HG02973 (cell line): Measurements from ENCODE around the gene HERC6.
"Not testable (repeated sequence)": the region's sequence is repeated elsewhere in the genome, so short reads cannot be mapped to it uniquely, and the experiment has no call there.

Source experiments
- ATAC-seq: cut with Tn5 transposase; IDR thresholded peaks from one replicate; pipeline ENCODE4 v1.9.1; 2021; ENCODE audit warnings: moderate library complexity; ENCODE audit not compliant: unreplicated experiment

The HERC6 gene

GRCh38 chr4:88382621-88383020 lies 4.0 kb downstream of the HERC6 start:
- ATAC-seq: peak; percentile 41

GRCh38 chr4:88390128-88390527 lies 11.5 kb downstream of the HERC6 start:
- no peak for ATAC-seq

- ATAC-seq: no peak
These were observed 13.1 kb downstream of the HERC6 start for GRCh38 chr4:88391703-88392102.

GRCh38 chr4:88396681-88397080 lies 18.0 kb downstream of the HERC6 start:
- no peak for ATAC-seq

DNA sequence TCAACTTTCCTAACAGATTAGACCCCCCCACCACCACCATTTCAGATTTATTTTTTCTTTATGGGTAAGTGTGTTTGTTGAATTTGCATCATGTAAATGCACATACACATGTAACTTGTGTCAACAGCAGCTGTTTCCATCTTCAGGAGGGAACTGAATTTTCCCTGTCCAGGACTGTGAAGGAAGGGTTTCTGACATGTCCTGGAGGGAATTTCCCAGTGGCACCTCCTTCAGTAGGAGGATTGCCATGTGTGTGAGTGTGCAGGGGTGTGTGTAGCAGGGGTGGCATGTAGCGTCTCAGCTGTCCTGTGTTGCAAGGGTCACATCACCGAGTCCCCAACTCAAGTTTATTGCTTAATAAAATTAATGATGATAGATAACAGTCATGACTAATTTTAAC lies 19.7 kb downstream of the HERC6 start:
- ATAC-seq: no peak

DNA sequence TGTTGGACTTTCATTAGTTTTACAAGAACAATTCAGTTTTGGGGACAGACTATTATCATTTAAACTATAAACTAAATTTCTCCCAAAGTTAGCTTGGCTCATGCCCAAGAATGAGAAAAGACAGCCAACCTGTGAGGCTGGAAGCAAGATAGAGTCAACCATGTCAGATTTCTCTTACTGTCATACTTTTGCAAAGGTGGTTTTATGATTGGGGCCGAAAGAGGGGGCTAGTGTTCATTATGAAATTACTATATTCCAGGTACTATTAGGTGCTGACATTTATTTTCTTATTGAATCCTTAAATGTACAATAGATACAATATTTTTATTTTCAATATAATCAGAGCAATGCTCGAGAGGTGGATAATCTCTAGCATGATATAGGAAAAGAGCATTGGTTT lies 30.6 kb downstream of the HERC6 start:
- ATAC-seq: no peak

- ATAC-seq: no peak
These were observed 31.1 kb downstream of the HERC6 start for GRCh38 chr4:88409789-88410188.

DNA sequence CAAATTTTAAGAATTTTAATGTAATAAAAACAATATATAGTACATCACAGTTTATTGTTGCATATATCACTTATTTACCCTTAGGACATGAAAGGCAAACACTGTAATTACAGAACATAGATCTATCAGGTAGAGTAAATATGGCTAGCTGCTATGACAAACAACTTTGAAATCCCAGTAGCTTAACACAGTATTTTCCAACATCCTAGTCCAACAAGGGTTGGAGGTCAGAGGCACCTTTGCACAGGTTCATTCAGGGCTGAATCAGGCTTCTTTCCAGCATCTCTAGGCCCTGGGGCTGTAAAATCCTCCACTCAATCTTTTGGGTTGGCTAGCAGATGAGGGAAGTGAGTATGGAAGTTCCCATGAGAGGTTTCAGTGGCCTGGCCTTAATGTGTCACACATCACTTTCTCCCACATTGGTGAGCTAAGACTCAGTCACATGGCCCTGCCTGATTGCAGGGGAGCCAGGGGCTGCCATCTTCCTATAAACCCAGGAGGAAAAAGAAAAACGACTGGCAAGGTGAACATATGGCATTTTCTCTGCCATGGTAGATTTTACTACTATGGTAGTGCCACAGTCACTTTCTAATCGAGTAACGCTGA lies 32.9 kb downstream of the HERC6 start:
- ATAC-seq: no peak

DNA sequence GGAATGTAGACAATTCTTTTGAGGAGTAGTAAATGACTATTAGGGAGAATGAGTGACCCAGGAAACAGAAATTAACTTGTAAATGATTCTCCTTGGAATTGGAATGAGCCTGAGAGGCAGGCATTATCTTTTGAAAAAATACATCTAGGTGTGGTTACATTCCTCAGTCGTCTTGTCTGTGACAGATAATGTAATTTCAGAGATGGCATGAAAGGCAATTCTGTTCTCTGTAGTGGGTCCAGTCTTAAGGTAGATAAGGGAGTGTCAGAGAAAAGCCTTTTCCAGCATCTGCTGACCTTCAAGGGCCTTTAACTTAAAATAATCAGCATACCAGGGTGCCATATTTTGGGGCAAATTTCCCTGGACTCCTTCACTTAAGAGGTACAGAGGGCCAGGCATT lies 35.1 kb downstream of the HERC6 start:
- no peak for ATAC-seq

DNA sequence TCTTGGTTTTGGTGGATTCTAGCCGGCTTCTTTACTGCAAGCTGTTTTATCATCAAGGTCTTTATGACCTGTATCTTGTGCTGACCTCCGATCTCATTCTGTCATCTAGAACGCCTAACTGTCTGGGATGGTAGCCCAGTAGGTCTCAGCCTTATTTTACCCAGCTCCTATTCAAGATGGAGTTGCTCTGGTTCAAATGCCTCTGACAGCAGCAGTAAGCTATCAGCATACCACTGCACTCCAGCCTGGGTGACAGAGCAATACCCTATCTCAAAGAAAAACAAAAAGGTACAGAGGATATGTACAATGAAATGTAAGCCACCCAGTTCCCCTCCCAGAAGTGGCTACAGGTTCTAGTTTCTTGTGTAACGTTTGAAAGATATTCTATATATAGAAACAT lies 36.1 kb downstream of the HERC6 start:
- ATAC-seq: no peak

DNA sequence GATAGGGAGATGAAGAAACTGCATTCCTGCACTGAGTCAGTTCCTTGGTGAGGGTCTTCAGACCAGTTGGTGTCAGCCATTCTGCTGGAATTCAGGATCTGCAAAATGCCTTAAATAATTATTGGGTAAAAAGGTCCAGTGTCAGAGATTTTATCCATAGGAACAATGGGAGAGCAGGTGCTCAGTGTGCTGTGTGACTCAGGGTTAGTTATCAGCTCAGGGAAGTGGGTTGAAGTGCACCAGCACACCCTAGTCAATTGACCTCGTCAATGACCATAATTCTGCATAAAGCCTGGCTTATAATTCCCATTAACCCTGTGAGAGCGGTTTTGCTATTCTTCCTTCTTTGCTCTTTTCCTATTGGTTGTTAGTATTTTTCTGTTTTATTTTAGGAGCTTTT lies 37.3 kb downstream of the HERC6 start:
- ATAC-seq: no peak

- no peak for ATAC-seq
These were observed 39.8 kb downstream of the HERC6 start for GRCh38 chr4:88418411-88418810.

GRCh38 chr4:88419874-88420273 lies 41.2 kb downstream of the HERC6 start:
- peak; percentile 69 for ATAC-seq

DNA sequence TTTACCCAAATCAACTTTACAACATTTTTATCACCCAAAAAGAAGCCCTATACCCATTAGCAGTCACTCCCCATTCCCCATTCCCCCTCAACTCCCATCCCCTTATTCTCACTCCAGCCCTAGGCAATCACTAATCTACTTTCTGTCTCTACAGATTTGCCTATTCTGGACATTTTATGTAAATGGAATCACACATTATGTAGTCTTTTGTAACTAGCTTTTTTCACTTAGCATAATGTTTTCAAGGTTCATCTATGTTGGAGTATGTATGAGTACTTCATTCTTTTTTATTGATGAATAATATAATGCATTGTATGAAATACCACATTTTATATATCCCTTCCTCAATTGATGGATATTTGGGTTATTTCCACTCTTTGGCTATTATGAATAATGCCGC lies 42.2 kb downstream of the HERC6 start:
- ATAC-seq: no peak

GRCh38 chr4:88422403-88422802 lies 43.8 kb downstream of the HERC6 start:
- ATAC-seq: no peak

DNA sequence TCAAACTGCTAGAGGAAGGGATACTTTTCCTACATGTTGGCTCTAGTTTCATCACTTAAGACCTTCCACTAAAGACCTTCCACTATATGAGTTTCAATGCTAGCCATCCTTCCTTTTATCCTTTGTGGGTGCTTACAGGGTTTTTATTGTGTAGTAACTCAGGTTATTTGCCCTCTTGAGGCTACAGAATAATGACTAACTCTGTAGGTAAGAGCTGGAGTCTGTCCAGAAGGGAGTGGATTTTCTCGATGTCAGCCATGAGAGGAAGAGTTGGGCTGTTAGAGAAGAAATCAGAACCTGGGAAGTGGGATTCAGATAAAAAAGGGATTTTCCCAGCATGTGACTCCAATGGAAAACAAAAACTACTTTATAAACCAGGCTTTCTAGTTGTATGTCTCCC lies 50.7 kb downstream of the HERC6 start:
- ATAC-seq: no peak

DNA sequence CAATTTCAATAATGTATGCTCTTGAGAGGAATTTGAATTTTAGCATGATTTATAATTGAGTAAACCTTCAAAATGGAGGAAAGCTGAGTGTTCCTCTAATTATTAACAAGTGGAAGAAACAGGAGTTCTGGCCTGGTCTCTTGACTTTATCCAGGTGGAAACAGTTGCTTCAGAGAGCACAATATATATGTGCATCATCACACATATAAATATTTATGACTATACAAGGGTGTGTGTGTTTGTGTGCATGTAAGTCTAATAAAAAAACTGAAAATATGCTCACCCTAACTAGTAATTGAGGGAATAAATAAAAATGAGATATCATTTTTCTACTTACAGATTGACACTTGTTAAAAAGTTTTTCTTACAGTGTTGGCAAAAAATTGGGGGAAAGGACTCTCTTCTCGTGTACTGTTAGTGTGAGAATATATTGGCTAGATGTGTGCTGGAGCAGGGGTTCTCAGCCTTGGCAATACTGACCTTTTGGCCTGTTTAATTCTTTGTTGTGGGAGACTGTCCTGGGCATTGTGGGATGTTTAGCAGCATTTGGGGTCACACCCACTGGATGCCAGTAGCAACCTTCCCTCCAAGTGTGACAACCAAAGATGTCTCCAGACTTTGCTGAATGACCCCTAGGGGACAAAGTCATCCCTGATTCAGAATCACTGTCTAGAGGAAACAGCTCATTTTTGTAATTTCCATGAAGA lies 57.5 kb downstream of the HERC6 start:
- no peak for ATAC-seq

GRCh38 chr4:88437873-88438272 lies 59.2 kb downstream of the HERC6 start:
- not testable (repeated sequence) for ATAC-seq

DNA sequence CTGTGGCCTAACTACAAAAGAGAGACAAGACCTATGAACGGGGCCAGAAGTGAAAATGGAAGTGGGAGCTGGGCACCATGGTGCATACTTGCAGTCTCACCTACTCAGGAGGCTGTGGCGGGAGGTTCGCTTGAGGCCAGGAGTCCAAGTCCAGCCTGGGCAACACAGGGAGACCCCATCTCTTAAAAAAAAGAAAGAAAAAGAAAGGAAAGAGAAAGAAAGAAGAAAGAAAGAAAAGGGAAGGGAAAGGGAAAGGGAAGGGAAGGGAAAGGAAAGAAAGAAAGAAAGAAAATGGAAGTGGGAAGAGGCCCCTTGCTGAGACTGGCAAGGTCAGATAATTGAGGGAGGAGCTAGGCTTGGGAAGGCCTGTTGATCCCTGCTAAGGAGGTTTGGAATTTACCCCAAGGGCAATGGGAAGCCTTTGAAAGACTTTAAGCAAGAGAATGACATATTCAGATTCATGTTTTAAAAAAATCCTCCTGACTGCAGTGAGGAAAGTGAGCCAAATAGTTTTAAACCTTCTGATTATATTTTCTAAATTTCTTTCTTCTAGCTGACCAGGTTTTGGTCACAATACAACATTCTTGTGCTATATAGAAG lies 60.6 kb downstream of the HERC6 start:
- no peak for ATAC-seq

- no peak for ATAC-seq
These were observed 61.5 kb downstream of the HERC6 start for GRCh38 chr4:88440146-88440545.

DNA sequence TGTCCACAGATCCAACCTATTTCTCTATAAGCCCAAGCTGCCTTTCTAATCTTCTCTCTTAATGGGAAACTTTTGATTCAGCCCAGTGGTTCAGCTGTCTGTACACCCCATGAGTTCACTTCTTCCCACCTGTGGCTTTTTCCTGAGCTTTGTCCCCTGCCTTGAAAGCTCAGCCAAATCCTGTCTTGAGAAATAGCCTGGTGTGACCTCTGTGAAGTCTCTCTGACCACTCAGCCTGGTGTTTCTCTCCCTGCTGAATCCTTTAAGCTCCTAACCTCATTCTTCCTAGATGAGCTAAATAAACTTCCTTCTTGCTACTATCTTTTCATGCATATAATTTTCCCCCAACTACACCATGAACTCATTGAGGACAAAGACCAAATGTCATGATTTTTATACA lies 63.0 kb downstream of the HERC6 start:
- no peak for ATAC-seq

GRCh38 chr4:88442689-88443191 lies 64.1 kb downstream of the HERC6 start:
- no peak for ATAC-seq
